ENCODE results near the gene NMT1.

Gene NMT1

GRCh38 chr17:45138911-45139532 lies 77.9 kb downstream of the NMT1 start:
- no peak for DNase-seq

- DNase-seq: no peak
These were observed 78.4 kb downstream of the NMT1 start for GRCh38 chr17:45139533-45139920.

GRCh38 chr17:45143094-45143670 lies 82.1 kb downstream of the NMT1 start:
- no peak for DNase-seq

GRCh38 chr17:45143767-45144198 lies 82.7 kb downstream of the NMT1 start:
- peak; percentile 44 for DNase-seq

GRCh38 chr17:45144199-45145034 lies 83.3 kb downstream of the NMT1 start:
- peak; percentile 31 for DNase-seq

- no peak for DNase-seq
These were observed 83.9 kb downstream of the NMT1 start for GRCh38 chr17:45145035-45145389.

- DNase-seq: no peak
These were observed 85.0 kb downstream of the NMT1 start for GRCh38 chr17:45146166-45146565.

- DNase-seq: no peak
These were observed 85.4 kb downstream of the NMT1 start for GRCh38 chr17:45146592-45146889.

- no peak for DNase-seq
These were observed 85.9 kb downstream of the NMT1 start for GRCh38 chr17:45146890-45147580.

GRCh38 chr17:45147581-45148182 lies 86.6 kb downstream of the NMT1 start:
- peak; percentile 83 for DNase-seq

GRCh38 chr17:45148183-45149036 lies 87.3 kb downstream of the NMT1 start, which contains the start of gene HEXIM1:
Gene HEXIM1, plus strand, starts transcription at chr17:45148475. Its CDS starts 716 bp downstream, at chr17:45149191.
- DNase-seq: peak; percentile 98

- DNase-seq: peak; percentile 76
These were observed 88.0 kb downstream of the NMT1 start for GRCh38 chr17:45149037-45149668.

- peak; percentile 57 for DNase-seq
These were observed 88.8 kb downstream of the NMT1 start for GRCh38 chr17:45149669-45150664.

GRCh38 chr17:45150911-45151809 lies 90.0 kb downstream of the NMT1 start:
- DNase-seq: no peak

- DNase-seq: no peak
These were observed 93.9 kb downstream of the NMT1 start for GRCh38 chr17:45155029-45155428.

GRCh38 chr17:45155483-45155882 lies 94.4 kb downstream of the NMT1 start:
- DNase-seq: no peak

GRCh38 chr17:45156242-45156641 lies 95.1 kb downstream of the NMT1 start:
- DNase-seq: no peak
